Keratinocyte (primary cell): ENCODE measurements around the gene RBFOX2. TPM values are rescaled to one million over a fixed set of nuclear protein-coding genes. Genes with fewer than 3 reads are reported as not detected.

ENCODE experiments used
- DNase-seq: peaks from one replicate; pipeline ENCODE4 v3.0.0-alpha.2; 2011; ENCODE audit warnings: low read depth, missing footprints, low spot score
- FAIRE-seq: peaks from 2 replicates; lab custom pipeline; 2011; peaks lifted over from hg19 to GRCh38; lab: Jason Lieb, UNC
- H2AFZ ChIP-seq: 2 replicates; pipeline ENCODE4 v1.6.0; 2012; ENCODE audit warnings: low read length, control low read depth, inconsistent platforms; ENCODE audit not compliant: control insufficient read depth
- H3K27ac ChIP-seq: 2 replicates; pipeline ENCODE4 v1.5.1; 2011; ENCODE audit warnings: low read length; ENCODE audit not compliant: control insufficient read depth, insufficient read depth
- H3K27me3 ChIP-seq: 3 replicates; pipeline ENCODE4 v1.6.0; 2011; ENCODE audit warnings: low read length; ENCODE audit not compliant: control insufficient read depth, insufficient read depth; ENCODE audit errors: extremely low read depth
- H3K36me3 ChIP-seq, 2 experiments: 2 replicates in 1 of 2; 3 replicates in 1 of 2; pipeline ENCODE4 v1.5.1; 2011; ENCODE audit warnings: low read length in 2 of 2, mild to moderate bottlenecking in 1 of 2; ENCODE audit not compliant: control insufficient read depth in 2 of 2, insufficient read depth in 2 of 2; ENCODE audit errors: extremely low read depth in 1 of 2
- H3K4me1 ChIP-seq: 3 replicates; pipeline ENCODE4 v1.5.1; 2011; ENCODE audit warnings: low read length; ENCODE audit not compliant: control insufficient read depth, insufficient read depth; ENCODE audit errors: extremely low read depth
- H3K4me2 ChIP-seq: 3 replicates; pipeline ENCODE4 v1.6.0; 2011; ENCODE audit warnings: low read depth, low read length; ENCODE audit not compliant: control insufficient read depth, insufficient read depth; ENCODE audit errors: extremely low read depth
- H3K4me3 ChIP-seq, 3 experiments: fragments of 200-600 bp in 1 of 3; sonication (generic) in 1 of 3; 2 replicates in 2 of 3; 3 replicates in 1 of 3; pipeline ENCODE4 v1.5.1; 2011 to 2016; ENCODE audit warnings: low read length in 3 of 3, mild to moderate bottlenecking in 3 of 3, control low read depth in 2 of 3, inconsistent platforms in 1 of 3, low read depth in 1 of 3, mixed read lengths in 1 of 3, mixed run types in 1 of 3, moderate library complexity in 1 of 3; ENCODE audit not compliant: control insufficient read depth in 2 of 3, insufficient read depth in 2 of 3; ENCODE audit errors: extremely low read depth in 1 of 3
- H3K79me2 ChIP-seq: 2 replicates; pipeline ENCODE4 v1.6.0; 2012; ENCODE audit warnings: low read length; ENCODE audit not compliant: control insufficient read depth, insufficient read depth
- H3K9ac ChIP-seq: 3 replicates; pipeline ENCODE4 v1.6.0; 2011; ENCODE audit warnings: low read length; ENCODE audit not compliant: control insufficient read depth, insufficient read depth; ENCODE audit errors: extremely low read depth
- H3K9me1 ChIP-seq: 3 replicates; pipeline ENCODE4 v1.6.0; 2011; ENCODE audit warnings: low read length; ENCODE audit not compliant: control insufficient read depth, insufficient read depth; ENCODE audit errors: extremely low read depth
- H3K9me3 ChIP-seq: 2 replicates; pipeline ENCODE4 v1.5.1; 2012; ENCODE audit warnings: low read depth, low read length; ENCODE audit not compliant: control insufficient read depth
- H4K20me1 ChIP-seq: 3 replicates; pipeline ENCODE4 v1.6.0; 2011; ENCODE audit warnings: low read length; ENCODE audit not compliant: control insufficient read depth, insufficient read depth; ENCODE audit errors: extremely low read depth
- CTCF ChIP-seq, 3 experiments: IDR thresholded peaks in 1 of 3; conservative IDR thresholded peaks in 1 of 3; optimal IDR thresholded peaks in 1 of 3; 2 replicates in 2 of 3; 3 replicates in 1 of 3; pipeline versions ENCODE3 to v1.5.1; 2011; ENCODE audit warnings: low read length in 3 of 3, mild to moderate bottlenecking in 3 of 3, moderate library complexity in 2 of 3, control low read depth in 1 of 3, inconsistent platforms in 1 of 3; ENCODE audit not compliant: insufficient read depth in 2 of 3; ENCODE audit errors: extremely low read depth in 1 of 3
- EZH2 ChIP-seq: IDR thresholded peaks from one replicate; pipeline ENCODE4 v1.6.1; 2012; ENCODE audit warnings: inconsistent platforms, mild to moderate bottlenecking, low read length, moderate library complexity
- dilution Hi-C: fragments of 300-500 bp; cut with MboI; formaldehyde crosslinking; loops from one replicate; pipeline ENCODE4 v1.7.0; 2020; ENCODE audit warnings: low sequenced_read_pairs; ENCODE audit not compliant: extremely low pct_ligation_motif_present
- polyA plus RNA-seq, 5 experiments: library from polyadenylated mRNA; depleted of rRNA in 3 of 5; stranded (reverse) in 3 of 5; stranded (forward) in 1 of 5; unstranded in 1 of 5; fragments of >200 nt; gene quantifications; 1 replicate in 1 of 5; 2 replicates in 3 of 5; 3 replicates in 1 of 5; pipeline versions ENCODE4 v1.2.1 to v1.2.3, GENCODE V29; 2011 to 2012; ENCODE audit warnings: missing spikeins in 2 of 5, low read depth in 1 of 5, low replicate concordance in 1 of 5

RBFOX2 gene
- polyA plus RNA-seq, 1 donor (not counting 4 experiments of a cell fraction or from before 2014, with no cell fraction given) = 118 TPM

GRCh38 chr22:35915477-35916013 is 113.1 kb downstream of the RBFOX2 start:
- H3K36me3 ChIP-seq = no peaks in the 10 kb centered on the region
- DNase-seq = no peak
- H3K79me2 ChIP-seq = peaks cover 78% of the 10 kb centered on the region
- H3K9me3 ChIP-seq = no peaks in the 10 kb centered on the region
- dilution Hi-C loops = no loop called here
- peak overlapping the region; percentile 88 for H3K27ac ChIP-seq
- peak overlapping the region; percentile 99 for H3K4me2 ChIP-seq
- TF ChIP-seq CTCF (optimal IDR thresholded peaks at IDR 0.05 in 1 of 3, IDR thresholded peaks at IDR 0.05 in 1 of 3, conservative IDR thresholded peaks at IDR 0.05 in 1 of 3; ENCODE audit: extremely low read depth in 1 of 3, insufficient read depth in 2 of 3, low read length in 3 of 3) = no peak
- TF ChIP-seq EZH2 = no peak
- peak overlapping the region; percentile 80 for H3K9ac ChIP-seq
- H3K4me3 ChIP-seq = peak overlapping the region in 2 of 3 experiments; percentile 70 to 73
- no peaks in the 10 kb centered on the region for H3K9me1 ChIP-seq
- peak overlapping the region; percentile 73 for H2AFZ ChIP-seq
- H3K27me3 ChIP-seq = no peaks in the 10 kb centered on the region
- no peaks in the 10 kb centered on the region for H4K20me1 ChIP-seq
- FAIRE-seq = no peak
- peaks cover 55% of the 10 kb centered on the region for H3K4me1 ChIP-seq

- Histone ChIP-seq H3K4me2 (peak overlapping the region; percentile 99), H2AFZ (peak overlapping the region; percentile 17), H3K36me3 (no peaks in the 10 kb centered on the region), H3K27ac (peak overlapping the region; percentile 88), H3K4me1 (peaks cover 62% of the 10 kb centered on the region), H3K4me3 (peak overlapping the region; percentile 34 to 73 (median 70)), H3K27me3 (no peaks in the 10 kb centered on the region), H3K9me1 (no peaks in the 10 kb centered on the region), H3K79me2 (peaks cover 74% of the 10 kb centered on the region), H4K20me1 (no peaks in the 10 kb centered on the region), H3K9ac (peak overlapping the region; percentile 80), H3K9me3 (no peaks in the 10 kb centered on the region)
- dilution Hi-C loops = no loop called here
- peak; percentile 98 for FAIRE-seq
- TF ChIP-seq CTCF (optimal IDR thresholded peaks at IDR 0.05 in 1 of 3, IDR thresholded peaks at IDR 0.05 in 1 of 3, conservative IDR thresholded peaks at IDR 0.05 in 1 of 3; ENCODE audit: extremely low read depth in 1 of 3, insufficient read depth in 2 of 3, low read length in 3 of 3) (no peak), EZH2 (no peak)
- peak; percentile 52 for DNase-seq
Measured at GRCh38 chr22:35914665-35915476, 113.8 kb downstream of the RBFOX2 start.
